Astrocyte (in vitro differentiated cells and primary cell): ENCODE data around the gene SEC22C.

Experiments used
- CTCF ChIP-seq: IDR thresholded peaks from 2 replicates; pipeline ENCODE4 v1.5.1; 2011; ENCODE audit warnings: low read depth, mild to moderate bottlenecking, inconsistent platforms, low read length, moderate library complexity; ENCODE audit not compliant: insufficient read depth
- EZH2 ChIP-seq: IDR thresholded peaks from 2 replicates; pipeline ENCODE4 v1.6.1; 2012; ENCODE audit warnings: mild to moderate bottlenecking, low read length, inconsistent platforms; ENCODE audit not compliant: insufficient read depth

GRCh38 chr3:42520336-42520735, 61.4 kb downstream of the SEC22C start:
- TF ChIP-seq EZH2, result no peak
- TF ChIP-seq CTCF, result no peak
